Stimulated activated CD8-positive, alpha-beta memory T cell treated with anti-CD3 and anti-CD28 coated beads, Interleukin-2, amount 100 ng/mL, for 48 hours (primary cell): ENCODE data around the gene ASAP2.
"Not testable (repeated sequence)": the region's sequence is repeated elsewhere in the genome, so short reads cannot be mapped to it uniquely, and the experiment has no call there.

Source experiments
- DNase-seq, 2 donors: peaks; one replicate each; pipeline ENCODE4 v3.0.0-alpha.2; 2020; ENCODE audit warnings: low read depth in 2 of 2

Gene ASAP2

DNA sequence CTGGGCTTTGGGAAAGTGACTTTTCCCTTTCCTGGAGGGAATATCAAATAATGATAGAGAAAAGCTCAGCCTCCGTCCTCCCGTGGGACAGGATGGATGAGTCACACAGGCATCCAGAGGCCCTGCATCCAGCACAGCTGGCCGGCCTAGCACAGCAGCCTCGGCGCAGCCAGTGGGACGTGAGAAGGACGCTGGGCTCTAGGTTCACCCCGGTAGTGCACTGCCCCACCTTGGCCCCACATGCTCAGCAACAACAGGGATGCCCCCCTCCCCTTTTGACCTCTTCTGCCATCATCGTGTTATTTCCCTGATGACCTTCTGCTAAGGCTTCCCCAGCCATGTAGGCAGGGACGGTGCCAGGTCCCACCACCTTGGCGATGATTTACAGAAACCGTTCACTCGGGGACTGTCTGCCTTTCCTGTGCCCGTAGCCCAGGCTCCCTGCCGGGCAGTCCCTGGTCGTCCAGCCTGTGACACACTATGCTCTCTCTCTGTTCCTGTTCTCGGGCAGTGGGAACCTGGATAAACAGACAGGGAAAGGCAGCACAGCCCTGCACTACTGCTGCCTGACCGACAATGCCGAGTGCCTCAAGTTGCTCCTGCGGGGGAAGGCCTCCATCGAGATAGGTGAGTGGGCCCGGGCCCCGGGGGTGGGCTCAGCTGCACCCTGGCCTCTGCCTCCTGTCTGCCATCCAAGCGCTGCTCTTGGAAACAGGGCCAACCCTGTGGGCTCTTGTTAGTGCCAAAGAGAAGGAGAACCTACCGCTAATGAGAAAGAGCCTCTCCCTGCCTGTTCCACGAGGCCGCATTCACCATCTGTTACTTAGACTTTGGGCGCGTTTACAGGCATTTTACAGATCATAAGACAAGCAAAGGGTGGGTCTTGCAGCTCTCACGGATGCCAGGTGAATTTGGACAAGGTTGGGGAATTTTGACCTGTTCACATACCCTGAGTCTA is 172.1 kb downstream of the ASAP2 start:
- DNase-seq: no peak

DNA sequence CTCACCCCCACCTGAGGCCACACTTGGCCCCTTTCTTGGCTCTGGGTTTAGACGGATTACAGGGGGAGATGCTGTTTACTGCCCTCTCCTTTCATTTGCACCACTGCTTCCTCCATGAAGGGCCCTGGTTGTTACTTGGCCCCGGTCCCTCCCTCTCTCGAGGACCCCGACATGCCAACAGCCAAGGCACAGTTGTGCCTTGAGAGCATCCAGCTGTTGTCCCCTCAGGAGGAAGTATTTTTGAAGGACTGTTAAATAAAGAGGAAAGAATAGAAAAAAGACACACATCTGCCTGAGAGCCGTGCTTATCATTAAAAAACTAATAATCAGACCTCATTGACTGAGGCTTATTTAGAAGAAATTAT is 172.8 kb downstream of the ASAP2 start:
- no peak for DNase-seq

DNA sequence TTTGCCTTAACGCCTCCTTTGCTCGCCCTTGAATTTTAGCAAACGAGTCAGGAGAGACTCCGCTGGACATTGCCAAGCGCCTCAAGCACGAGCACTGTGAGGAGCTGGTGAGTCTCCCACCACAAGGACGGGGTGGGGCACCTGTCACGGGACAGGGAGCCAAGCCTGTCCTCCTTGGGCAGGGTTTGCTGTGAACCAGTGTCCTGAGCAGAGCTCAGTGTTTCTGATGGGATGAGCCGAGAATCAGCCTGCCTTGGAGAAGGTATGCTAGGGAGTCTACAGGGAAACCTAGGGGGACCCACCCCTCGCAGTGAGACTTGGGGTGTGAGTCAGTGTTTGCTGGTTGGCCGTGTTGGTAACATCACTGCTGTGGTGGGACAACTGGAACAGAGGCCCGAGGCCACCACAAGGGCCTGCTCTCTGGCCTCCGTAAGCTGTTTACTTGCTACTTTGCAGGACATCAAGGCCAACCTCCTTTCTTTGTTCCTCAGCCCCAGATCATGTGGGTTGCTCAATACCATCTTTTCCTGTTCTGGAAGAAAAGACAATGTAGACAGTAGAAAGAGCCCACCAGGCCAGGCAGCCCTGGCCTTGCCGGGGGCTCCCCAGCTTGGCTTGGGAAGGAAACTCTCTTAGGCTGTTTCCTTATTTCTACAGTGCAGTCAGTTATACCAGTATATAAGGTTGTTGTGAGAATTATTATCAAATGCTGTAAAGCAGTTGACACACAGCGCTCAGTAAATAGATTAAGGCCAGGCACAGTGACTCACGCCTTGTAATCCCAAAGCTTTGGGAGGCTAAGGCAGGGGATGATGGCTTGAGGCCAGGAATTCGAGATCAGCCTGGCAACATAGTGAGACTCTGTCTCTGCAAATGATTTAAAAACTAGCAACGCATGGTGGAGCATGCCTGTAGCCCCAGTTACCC is 174.4 kb downstream of the ASAP2 start:
- no peak for DNase-seq

DNA sequence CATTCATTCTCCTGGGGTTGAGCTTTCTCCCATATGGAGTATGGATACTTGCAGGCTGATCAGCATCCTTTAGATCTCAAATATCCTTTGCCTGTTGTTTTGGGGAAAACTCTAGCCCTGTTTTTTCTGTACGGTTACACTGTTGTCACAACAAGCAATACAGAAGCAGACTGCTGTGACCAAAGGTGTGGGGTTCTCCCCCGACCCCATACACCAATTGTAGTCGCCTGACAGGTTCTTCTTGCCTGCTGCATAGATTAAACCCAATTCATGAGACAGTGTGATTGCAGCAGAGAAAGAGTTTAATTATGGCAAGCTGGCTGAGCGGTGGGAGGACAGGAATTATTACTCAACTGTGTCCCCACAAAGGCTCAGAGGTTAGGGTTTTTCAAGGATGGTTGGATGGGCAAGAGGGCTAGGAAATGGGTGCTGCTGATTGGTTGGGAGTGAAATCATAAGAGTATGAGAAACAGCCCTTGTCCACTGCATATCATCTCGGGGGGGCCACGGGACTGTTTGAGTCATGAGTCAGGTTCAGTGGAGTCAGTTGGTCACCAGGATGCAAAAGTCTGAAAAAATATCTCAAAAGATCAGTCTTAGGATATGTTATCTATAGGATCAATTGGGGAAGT is 176.1 kb downstream of the ASAP2 start:
- DNase-seq: no peak

DNA sequence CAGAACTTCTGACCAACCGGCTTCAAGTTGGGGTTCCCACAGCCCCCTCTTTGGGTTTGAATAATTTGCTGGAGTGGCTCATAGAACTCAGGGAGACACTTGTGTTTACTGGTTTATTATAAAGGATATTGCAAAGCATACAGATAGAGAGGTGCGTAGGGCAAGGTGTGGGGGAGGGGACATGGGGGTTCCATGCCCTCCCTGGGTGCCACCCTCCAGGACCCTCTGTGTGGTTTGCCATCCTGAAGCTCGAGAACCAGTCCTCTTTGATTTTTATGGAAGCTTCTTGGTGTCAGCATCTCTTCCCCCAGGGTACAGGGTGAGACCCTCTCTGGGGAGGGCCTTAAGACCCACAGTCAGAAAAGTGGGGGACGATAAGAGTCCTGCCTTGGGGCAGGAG is 177.9 kb downstream of the ASAP2 start:
- DNase-seq: no peak

DNA sequence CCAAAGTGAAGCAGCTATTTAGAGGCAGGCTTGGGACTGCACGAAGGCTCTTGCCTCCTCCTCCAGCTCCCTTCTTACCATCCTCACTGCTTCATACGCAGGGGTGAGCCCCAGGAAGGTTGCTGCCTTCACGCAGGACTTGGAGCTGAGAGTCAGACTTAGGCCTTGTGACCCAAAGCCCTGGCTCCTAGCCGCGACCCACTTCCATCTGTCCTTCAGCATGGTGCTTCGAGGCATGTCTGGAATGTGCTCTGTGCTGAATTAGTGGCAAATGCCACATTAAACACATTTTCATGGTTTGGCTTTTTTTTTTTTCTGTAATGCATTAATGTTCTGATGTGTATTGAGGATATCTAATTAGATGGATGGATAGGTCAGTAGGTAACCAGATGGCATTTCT is 179.2 kb downstream of the ASAP2 start:
- DNase-seq: no peak

DNA sequence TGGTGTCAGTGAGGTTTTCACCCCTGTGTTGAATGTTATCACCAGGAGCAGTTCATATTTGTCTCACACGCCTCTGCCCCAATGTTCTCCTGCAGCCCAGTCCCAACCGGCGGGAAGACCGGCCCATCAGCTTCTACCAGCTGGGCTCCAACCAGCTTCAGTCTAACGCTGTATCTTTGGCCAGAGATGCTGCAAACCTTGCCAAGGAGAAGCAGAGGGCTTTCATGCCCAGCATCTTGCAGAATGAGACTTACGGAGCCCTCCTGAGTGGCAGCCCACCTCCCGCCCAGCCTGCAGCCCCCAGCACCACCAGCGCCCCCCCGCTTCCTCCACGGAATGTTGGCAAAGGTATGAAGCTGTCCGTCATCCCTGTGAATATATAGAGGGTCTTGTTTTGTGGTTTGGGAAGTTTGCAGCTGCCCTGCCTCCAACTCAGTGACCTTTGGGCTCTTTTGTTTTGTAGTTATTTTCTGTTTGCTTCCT is 181.6 kb downstream of the ASAP2 start:
- DNase-seq: no peak

DNA sequence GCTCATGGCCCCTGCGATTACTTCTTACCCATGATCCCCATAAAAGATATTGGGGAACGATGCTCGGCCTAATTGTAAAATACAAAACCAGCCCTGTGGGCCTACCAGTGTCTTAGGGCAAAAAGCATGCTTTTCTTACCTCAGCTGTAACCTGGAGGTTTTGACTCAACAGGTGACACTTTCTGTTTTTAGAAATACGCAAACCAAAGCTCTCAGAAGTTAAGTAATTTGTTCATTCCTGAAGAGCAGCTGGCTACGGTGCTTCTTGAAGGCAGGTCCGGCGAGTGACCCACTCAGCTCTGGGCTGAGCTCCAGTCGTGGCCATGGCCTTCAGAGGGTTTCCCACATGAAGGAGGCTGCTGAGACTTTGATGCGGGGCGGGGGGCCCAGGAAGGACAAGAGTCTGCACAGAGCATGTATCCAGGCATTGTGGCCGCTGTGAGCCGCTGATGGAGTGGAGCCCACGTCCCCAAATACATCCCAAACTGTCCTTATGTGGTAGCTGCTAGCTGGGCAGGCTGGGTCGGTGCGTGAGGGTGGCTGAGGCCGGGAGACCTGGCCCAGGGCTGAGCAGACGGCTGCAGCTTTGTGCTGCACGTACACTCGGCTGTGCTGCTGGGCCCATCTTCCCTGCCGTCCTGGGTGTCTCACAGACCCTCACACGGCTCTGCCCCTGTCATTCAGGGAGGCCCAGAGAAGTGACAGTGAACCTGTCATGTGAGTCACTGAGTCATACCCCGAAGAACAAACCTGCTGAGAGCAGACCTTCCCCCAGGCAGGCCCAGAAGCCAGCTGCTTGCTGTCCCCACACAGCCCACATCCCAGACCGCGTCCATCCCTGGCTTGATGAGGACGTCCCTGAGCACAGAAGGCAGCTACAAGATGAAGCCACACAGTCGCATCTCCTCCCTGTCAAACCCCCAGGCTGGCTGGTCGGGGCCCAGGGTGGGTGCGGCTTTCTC is 182.6 kb downstream of the ASAP2 start:
- no peak for DNase-seq

DNA sequence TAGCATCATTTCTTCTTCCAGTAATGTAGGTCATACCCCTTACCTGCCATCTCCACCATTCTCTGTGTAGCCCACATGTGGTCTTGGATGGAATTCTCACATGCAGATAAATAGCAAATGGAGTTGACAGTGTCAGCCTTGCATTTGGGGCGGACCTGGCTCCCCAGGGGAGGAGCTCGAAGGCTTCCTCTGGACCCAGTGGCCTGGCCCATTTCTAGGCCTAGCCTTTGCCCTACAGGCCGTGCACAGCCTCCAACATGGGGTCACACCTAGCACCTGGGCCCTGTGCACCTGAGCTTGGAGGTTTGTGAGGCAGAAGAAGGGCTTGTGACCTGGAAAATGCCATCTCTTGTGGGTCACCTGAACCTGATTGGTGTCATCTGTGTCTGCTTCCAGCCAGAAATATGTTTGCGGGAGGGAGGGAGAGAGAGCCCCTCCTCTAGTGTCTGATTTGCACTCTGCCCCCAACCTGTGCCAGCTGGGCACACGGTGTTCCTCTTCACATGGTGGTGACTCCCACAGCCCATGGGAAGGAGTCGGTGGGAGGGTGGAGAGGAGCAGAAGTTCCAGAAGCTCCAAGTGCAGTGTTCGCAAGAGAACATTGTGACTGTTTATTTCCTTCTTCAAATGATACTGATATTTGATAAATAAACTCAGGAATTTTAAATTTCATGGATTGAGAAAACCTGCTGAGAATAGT is 183.7 kb downstream of the ASAP2 start:
- no peak for DNase-seq

DNA sequence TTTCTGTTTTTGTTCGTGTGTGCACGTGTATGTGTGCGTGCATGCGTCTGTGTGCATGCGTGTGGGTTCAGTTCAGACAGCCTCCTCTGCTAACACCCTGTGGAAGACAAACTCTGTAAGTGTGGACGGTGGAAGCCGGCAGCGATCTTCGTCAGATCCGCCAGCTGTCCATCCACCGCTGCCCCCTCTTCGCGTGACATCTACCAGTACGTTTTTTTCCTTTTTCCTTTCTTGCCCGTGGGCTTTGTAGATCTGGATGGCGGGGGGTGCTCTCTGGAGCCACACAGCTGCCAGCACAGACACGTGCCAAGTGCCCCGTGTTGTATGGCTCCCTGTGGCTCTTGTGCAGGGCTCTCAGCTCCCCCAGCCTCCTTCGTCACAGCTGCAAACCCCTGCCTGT is 184.4 kb downstream of the ASAP2 start:
- DNase-seq: no peak

DNA sequence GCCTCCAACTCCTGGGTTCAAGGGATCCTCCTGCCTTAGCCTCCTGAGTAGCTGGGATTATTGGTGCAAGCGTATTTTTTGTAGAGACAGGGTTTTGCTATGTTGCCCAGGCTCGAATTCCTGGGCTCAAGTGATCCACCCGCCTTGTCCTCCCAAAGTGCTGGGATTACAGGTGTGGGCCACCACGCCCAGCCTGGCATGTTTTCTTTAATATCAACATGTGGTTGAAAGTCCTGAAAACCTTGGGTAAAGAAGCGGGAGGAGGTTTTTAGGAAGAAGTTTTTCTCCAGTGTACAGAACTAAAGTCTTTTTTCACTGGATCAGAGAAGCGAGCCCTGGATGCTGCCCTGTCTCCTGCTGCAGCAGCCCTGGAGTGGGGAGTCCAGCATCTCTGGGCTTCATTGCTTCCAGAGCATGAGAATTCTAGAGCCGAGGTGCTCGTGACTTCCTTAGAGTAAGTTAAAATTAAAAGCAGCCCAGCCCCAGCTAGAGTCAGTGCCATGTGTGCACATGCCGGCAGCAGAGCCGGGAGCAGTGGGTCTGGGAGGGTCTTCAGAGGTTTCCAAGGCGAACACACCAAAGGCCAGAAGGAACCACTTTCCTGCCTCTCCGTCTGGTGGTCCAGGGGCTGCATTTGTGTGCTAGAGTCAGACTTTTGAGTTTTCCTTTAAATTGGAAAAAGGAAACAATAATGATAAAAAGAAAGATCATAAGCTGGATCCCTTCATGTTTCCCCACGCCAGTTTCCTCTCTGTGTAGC is 185.5 kb downstream of the ASAP2 start:
- no peak for DNase-seq

DNA sequence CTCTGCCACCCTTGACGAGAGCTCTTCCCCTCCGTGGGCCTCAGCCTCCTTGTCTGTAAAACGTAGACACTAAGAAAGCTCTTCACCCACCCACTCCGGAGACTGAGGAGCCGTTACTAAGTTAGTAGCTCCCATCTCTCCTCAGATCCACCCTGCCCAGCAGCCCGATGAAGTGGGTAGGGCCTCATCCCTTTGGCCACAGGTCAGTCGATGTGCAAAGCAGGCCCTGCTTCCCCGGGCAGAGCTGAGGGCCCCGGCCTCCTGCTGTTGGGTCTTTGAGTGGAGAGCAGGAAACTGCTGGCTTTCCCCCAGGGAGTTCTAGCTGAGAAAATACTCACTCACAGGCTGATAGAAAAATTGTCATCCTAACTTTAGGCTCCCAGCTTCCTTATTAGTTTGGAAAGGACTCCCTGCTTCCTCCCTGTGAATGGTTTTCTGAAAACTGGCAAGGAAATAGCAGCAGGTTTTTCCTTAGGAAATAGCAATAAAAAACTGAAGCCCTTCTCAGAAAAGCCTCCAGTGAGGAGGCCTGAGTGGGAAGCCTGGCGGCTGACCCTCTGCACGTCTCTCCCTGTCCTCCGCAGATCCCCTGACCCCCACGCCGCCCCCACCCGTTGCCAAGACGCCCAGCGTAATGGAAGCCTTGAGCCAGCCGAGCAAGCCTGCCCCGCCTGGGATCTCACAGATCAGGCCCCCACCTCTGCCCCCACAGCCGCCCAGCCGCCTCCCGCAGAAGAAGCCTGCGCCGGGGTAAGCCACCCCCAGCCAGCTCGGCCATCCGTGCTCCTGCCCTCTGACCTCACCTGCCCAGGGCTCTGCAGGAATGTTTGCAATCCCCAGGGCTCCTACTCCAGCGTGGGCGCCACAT is 186.5 kb downstream of the ASAP2 start:
- no peak for DNase-seq

DNA sequence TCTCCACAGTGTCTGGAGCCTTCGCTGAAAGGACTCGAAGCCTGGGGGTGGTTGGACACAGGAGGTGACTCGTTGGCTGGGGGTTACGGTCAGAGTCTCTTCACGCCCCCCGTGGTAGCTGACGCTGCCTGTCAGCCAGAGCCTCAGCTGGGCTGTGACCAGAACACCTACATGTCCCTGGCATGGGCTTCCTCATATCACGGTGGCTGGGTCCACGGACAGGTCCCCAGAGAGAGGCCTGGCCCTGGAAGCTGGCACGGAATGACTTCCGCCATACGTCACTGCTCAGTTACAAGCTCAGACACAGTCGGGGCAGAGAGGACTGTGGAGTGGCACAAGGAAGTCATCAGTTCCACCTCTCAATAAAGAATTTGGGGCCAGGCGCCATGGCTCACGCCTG is 188.2 kb downstream of the ASAP2 start:
- DNase-seq: no peak

DNA sequence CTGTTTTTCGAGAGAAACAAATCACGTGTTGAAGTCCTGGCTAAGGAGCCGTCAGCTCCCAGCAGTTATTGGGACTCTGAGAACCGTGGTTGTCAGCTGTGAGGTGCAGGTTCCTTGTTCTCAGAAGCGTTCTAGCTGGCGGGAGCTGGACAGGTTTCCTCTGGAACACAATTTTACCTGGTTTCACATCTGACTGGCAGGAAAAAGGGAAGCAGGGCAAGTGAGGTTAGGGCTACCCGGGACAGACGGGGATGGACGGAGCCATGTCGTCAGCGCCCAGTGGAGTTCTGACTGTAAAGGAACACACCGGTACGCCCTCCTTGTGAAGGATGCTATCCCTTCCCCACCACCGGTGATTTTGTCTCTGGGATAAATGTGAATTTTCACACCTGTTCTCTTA is 190.6 kb downstream of the ASAP2 start:
- no peak for DNase-seq

DNA sequence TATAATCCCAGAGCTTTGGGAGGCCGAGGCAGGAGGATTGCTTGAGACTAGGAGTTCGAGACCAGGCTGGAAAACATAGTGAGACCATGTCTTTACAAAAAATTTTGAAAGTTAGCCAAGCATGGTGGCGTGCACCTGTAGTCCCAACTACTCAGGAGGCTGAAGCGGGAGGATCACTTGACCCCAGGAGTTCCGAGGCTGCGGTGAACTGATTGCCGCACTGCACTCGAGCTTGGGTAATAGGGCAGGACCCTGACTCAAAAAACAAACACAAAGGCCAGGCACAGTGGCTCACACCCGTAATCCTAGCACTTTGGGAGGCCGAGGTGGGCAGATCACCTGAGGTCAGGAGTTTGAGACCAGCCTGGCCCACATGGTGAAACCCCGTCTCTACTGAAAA is 191.6 kb downstream of the ASAP2 start:
- not testable (repeated sequence) for DNase-seq

DNA sequence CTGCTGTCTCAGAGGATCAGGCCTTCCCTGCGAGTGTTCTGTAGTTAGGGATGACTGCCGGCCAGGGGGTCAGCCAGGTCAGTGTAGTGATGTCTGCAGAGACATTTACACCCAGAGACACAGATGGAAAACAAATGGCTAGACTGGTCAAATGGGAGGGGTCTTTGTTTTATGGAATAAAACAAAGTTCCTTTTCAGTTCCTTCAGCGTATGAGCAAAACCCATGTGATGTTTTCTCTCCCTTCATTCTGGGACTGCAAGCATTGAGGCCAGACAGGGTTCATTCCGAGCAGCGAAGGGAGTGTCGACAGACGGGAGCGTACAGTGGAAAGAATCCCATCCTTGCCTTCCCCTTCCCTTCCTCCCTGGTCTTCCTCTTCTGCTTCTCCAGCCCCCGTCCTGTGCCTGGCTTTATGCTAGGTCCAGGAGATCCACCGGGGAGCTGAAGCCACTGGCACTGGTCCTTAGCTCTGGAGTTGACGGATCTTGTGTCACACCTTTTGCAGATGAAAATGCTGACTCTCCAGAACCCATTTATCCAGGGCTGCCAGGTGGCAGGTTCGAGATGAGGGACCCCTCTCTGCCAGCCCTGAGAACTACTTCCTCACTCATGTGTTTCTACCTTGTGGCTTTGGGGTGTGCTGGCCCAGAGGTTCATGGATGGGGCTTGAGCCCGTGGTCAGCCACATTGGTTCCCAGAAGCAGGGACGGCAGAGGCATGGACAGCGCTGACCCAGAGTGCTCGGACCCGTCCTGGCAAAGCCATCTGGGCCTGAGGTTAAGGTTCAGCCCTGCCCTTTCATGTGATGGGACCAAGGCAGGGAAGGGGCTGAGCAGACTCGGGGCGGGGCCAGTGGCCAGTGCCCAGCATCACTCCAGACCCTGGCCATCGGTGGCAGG is 192.5 kb downstream of the ASAP2 start:
- DNase-seq: no peak

DNA sequence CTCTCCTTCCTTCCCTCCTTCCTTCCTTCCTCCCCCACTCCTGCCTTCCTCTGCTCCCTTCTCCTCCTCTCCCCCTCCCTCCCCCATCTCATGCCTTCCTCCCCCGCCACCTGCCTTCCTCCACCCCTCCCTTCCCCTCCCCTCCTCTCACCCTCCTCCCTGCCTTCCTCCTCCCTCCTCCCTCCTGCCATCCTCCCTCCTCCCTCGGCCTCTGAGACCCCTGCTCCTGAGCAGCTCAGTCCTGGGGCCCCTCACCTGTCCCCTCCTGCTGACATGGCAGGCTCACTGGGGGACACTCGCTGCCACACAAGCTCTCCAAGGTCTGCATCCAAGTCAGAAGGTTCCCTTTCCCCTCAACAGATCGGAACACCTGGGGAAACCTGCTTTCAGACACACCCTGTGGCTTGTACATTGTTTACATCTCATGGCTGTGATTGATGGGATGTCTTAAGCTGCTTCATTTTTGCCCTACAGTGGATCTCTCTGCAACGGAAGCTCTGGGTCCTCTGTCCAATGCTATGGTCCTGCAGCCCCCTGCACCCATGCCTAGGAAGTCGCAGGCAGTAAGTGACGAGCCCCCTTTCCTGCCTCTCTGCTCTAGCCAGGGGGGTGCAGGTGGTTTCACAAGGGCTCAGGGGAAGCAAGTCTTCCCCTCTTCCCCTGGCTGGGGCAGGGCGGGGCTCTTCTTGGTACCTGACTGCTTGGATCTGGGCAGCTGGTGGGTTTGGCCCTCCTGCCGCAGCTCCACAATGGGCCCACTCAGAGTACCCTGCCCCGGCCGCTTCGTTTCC is 193.9 kb downstream of the ASAP2 start:
- DNase-seq: no peak
